Upper lobe of left lung (tissue), 4 donors: Measurements from ENCODE around the gene GSN.

Source experiments
- POLR2A ChIP-seq, 4 donors: fragments of 450-650 bp; IDR thresholded peaks; one replicate each; pipeline ENCODE4 v1.5.1; 2016 to 2017; ENCODE audit warnings: antibody characterized with exemption in 4 of 4, mild to moderate bottlenecking in 2 of 4
- POLR2AphosphoS5 ChIP-seq, 2 donors: sonication (generic); formaldehyde crosslinking; IDR thresholded peaks; one replicate each; pipeline ENCODE4 v1.5.1; 2017; ENCODE audit warnings: antibody characterized with exemption in 2 of 2
- TF ChIP-seq, protein P1 (sequence below), 6 experiments: fragments of 450-650 bp in 4 of 6; fragments of 200-600 bp in 2 of 6; sonication (generic) in 2 of 6; IDR thresholded peaks; one replicate each; pipeline ENCODE4 v1.5.1; 2016 to 2019; ENCODE audit warnings: antibody characterized with exemption in 6 of 6

DNA sequence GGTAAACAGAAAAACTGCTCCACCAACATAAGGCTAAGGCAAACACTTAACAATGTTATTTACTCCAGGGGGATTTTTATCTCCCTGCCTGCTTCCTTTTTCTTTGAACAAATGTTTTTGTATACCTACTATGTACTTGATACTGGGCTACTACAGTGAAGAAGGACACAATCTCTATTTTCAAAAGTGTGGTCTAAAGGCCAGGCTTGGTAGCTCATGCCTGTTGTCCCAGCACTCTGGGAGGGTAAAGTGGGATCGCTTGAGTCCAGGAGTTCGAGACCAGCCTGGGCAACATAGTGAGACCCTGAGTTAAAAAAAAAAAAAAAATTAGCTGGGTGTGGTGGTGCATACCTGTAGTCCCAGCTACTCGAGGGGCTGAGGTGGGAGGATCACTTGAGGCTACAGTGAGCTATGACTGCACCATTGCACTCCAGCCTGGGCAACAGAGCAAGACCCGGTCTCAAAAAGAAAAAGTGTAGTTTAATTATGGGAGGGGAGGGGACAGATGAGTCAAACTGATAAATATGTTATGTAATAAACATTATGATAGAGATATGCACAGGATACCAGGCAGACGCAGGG lies 98.7 kb downstream of the GSN start:
- TF ChIP-seq, protein P1, sequence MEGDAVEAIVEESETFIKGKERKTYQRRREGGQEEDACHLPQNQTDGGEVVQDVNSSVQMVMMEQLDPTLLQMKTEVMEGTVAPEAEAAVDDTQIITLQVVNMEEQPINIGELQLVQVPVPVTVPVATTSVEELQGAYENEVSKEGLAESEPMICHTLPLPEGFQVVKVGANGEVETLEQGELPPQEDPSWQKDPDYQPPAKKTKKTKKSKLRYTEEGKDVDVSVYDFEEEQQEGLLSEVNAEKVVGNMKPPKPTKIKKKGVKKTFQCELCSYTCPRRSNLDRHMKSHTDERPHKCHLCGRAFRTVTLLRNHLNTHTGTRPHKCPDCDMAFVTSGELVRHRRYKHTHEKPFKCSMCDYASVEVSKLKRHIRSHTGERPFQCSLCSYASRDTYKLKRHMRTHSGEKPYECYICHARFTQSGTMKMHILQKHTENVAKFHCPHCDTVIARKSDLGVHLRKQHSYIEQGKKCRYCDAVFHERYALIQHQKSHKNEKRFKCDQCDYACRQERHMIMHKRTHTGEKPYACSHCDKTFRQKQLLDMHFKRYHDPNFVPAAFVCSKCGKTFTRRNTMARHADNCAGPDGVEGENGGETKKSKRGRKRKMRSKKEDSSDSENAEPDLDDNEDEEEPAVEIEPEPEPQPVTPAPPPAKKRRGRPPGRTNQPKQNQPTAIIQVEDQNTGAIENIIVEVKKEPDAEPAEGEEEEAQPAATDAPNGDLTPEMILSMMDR (IDR thresholded peaks at IDR 0.05): no peak
- TF ChIP-seq POLR2AphosphoS5 (IDR thresholded peaks at IDR 0.05) (no peak), POLR2A (IDR thresholded peaks at IDR 0.05) (no peak)
